K562 (cell line): ENCODE results near the gene HUS1. TPM values are rescaled to one million over a fixed set of nuclear protein-coding genes. Genes with fewer than 3 reads are reported as not detected.

Source experiments
- ATAC-seq: fragments of 200-7000 bp; cut with Tn5 transposase; 3 replicates; pipeline ENCODE4 v1.9.1; 2020; ENCODE audit warnings: moderate library complexity
- BruUV-seq: library from RNA; stranded (reverse); fragments of 400-500 nt; replicated peaks from 2 replicates; lab custom pipeline; 2021; lab: Mats Ljungman, UMichigan
- CTCF ChIA-PET: fragments of 300-600 bp; formaldehyde crosslinking; extraction: SDS; loops from one replicate; lab custom pipeline; 2021; ENCODE audit warnings: low intra/inter-chr PET ratio; lab: Yijun Ruan, JAX
- POLR2A ChIA-PET: fragments of 300-600, 350-650 bp; sonication (Branson Sonifier 250); formaldehyde crosslinking; extraction: SDS; loops from one replicate; lab custom pipeline; 2021; ENCODE audit warnings: antibody characterized with exemption, inconsistent platforms; lab: Yijun Ruan, JAX
- DNase-seq, 4 experiments: peaks; one replicate each; pipeline versions ENCODE4 v3.0.0 to v3.0.0-alpha.2; 2011 to 2018; ENCODE audit warnings: low spot score in 3 of 4, mixed read lengths in 3 of 4; ENCODE audit errors: extremely low read depth in 1 of 4
- FAIRE-seq: peaks from 2 replicates; lab custom pipeline; 2011; peaks lifted over from hg19 to GRCh38; lab: Jason Lieb, UNC
- H2AFZ ChIP-seq: 2 replicates; pipeline ENCODE4 v1.6.0; 2011; ENCODE audit warnings: low read depth, low read length, control low read depth, inconsistent platforms
- H3K27ac ChIP-seq: fragments of 200-600 bp; 3 replicates; pipeline ENCODE4 v1.8.0; 2011; ENCODE audit warnings: low read depth, mild to moderate bottlenecking, control low read depth, inconsistent platforms, low read length, moderate library complexity, mixed read lengths; ENCODE audit errors: extremely low read depth
- H3K27me3 ChIP-seq, 2 experiments: fragments of 300-600 bp in 1 of 2; 2 replicates in 1 of 2; 3 replicates in 1 of 2; pipeline versions ENCODE4 v1.6.0 to v1.8.0; 2011; ENCODE audit warnings: inconsistent platforms in 2 of 2, low read length in 2 of 2, mild to moderate bottlenecking in 1 of 2, mixed read lengths in 1 of 2, moderate library complexity in 1 of 2; ENCODE audit not compliant: control insufficient read depth in 2 of 2, insufficient read depth in 2 of 2
- H3K36me3 ChIP-seq: fragments of 300-600 bp; 3 replicates; pipeline ENCODE4 v1.8.0; 2011; ENCODE audit warnings: mild to moderate bottlenecking, low read length, inconsistent platforms; ENCODE audit not compliant: control insufficient read depth, insufficient read depth
- H3K4me1 ChIP-seq, 2 experiments: fragments of 200-600 bp in 1 of 2; replicated peaks in 1 of 2; 2 replicates in 1 of 2; 3 replicates in 1 of 2; pipeline versions ENCODE4 v1.5.1 to v1.8.0; 2011; ENCODE audit warnings: inconsistent platforms in 2 of 2, low read length in 2 of 2, mild to moderate bottlenecking in 1 of 2, mixed read lengths in 1 of 2, moderate library complexity in 1 of 2; ENCODE audit not compliant: control insufficient read depth in 2 of 2, insufficient read depth in 2 of 2
- H3K4me2 ChIP-seq: 2 replicates; pipeline ENCODE4 v1.6.1; 2011; ENCODE audit warnings: low read length, control low read depth, inconsistent platforms, mixed read lengths; ENCODE audit not compliant: insufficient read depth
- H3K4me3 ChIP-seq: fragments of 200-600 bp; sonication (generic), shearing (Covaris generic); 2 replicates; pipeline ENCODE4 v1.5.1; 2016; ENCODE audit warnings: control low read depth, inconsistent platforms
- H3K79me2 ChIP-seq: fragments of 200-600 bp; 3 replicates; pipeline ENCODE4 v1.8.0; 2011; ENCODE audit warnings: low read length, inconsistent platforms; ENCODE audit not compliant: control insufficient read depth, insufficient read depth
- H3K9ac ChIP-seq, 2 experiments: 2 replicates each; pipeline versions ENCODE4 v1.6.0 to v1.6.1; 2011; ENCODE audit warnings: low read depth in 2 of 2, low read length in 2 of 2, control low read depth in 1 of 2, inconsistent platforms in 1 of 2, mild to moderate bottlenecking in 1 of 2, mixed read lengths in 1 of 2; ENCODE audit not compliant: insufficient read depth in 1 of 2
- H3K9me1 ChIP-seq: one replicate; pipeline ENCODE4 v1.6.0; 2011; ENCODE audit warnings: inconsistent platforms, mild to moderate bottlenecking, low read length, moderate library complexity; ENCODE audit not compliant: control insufficient read depth, insufficient read depth
- H3K9me3 ChIP-seq: replicated peaks from 2 replicates; pipeline ENCODE4 v1.5.1; 2011; ENCODE audit warnings: low read depth, low read length, inconsistent platforms; ENCODE audit not compliant: control insufficient read depth, insufficient read depth
- H4K20me1 ChIP-seq: replicated peaks from 2 replicates; pipeline ENCODE4 v1.6.1; 2011; ENCODE audit warnings: low read length, inconsistent platforms, mixed read lengths; ENCODE audit not compliant: control insufficient read depth, insufficient read depth
- CBFA2T2 ChIP-seq: fragments of 450-650 bp; conservative IDR thresholded peaks from 2 replicates; pipeline ENCODE4 v1.6.1; 2017; ENCODE audit warnings: mild to moderate bottlenecking
- ILK ChIP-seq: fragments of 450-650 bp; IDR thresholded peaks from 2 replicates; pipeline ENCODE4 v1.6.1; 2016; ENCODE audit warnings: missing genetic modification characterization, low read depth, mild to moderate bottlenecking, missing compliant biosample characterization, moderate library complexity, borderline replicate concordance
- KAT2B ChIP-seq: IDR thresholded peaks from one replicate; pipeline ENCODE4 v1.6.1; 2012; ENCODE audit warnings: low read depth, mild to moderate bottlenecking, control low read depth, inconsistent platforms, low read length, moderate library complexity
- NBN ChIP-seq: fragments of 450-650 bp; IDR thresholded peaks from 2 replicates; pipeline ENCODE4 v1.6.1; 2016; ENCODE audit warnings: low read depth, mild to moderate bottlenecking
- SAP30 ChIP-seq: fragments of 200-600 bp; sonication (generic); IDR thresholded peaks from 2 replicates; pipeline ENCODE4 v1.6.1; 2012; ENCODE audit warnings: borderline replicate concordance, low read depth, mild to moderate bottlenecking, moderate library complexity, low read length, control low read depth, inconsistent platforms; ENCODE audit not compliant: insufficient read depth, poor library complexity, severe bottlenecking
- SIRT6 ChIP-seq: IDR thresholded peaks from one replicate; pipeline ENCODE4 v1.6.1; 2012; ENCODE audit warnings: low read depth, mild to moderate bottlenecking, control low read depth, inconsistent platforms, low read length, moderate library complexity
- SRSF9 ChIP-seq: fragments of 200-400 bp; formaldehyde crosslinking; IDR thresholded peaks from 2 replicates; pipeline ENCODE4 v1.6.1; 2017; ENCODE audit warnings: low read depth, low read length, borderline replicate concordance
- ZC3H8 ChIP-seq: fragments of 450-650 bp; IDR thresholded peaks from 2 replicates; pipeline ENCODE4 v1.6.1; 2017
- ZNF583 ChIP-seq: fragments of 250-450 bp; sonication (Bioruptor Pico); IDR thresholded peaks from 2 replicates; pipeline ENCODE4 v1.4.0; 2020
- ZNF830 ChIP-seq: fragments of 250-450 bp; sonication (Bioruptor Pico); IDR thresholded peaks from 2 replicates; pipeline ENCODE4 v1.5.0; 2021; ENCODE audit warnings: mild to moderate bottlenecking
- in situ Hi-C: fragments of 300-500 bp; cut with MboI; formaldehyde crosslinking; loops from 4 replicates; pipeline ENCODE4 v1.15.0; 2018; ENCODE audit warnings: inconsistent platforms, mixed read lengths
- intact Hi-C: fragments of 100-400 bp; cut with micrococcal nuclease; formaldehyde crosslinking; loops from 2 replicates; pipeline ENCODE4 v1.14.2; 2022
- polyA plus RNA-seq, 8 experiments: library from polyadenylated mRNA; depleted of rRNA in 4 of 8; stranded (reverse) in 5 of 8; unstranded in 3 of 8; fragments of >200 nt; fragmentation: Nextera tagmentation in 2 of 8; fragmentation: Illumina TruSeq in 1 of 8; extraction: Ambion mirVana in 2 of 8; extraction: Trizol in 1 of 8; gene quantifications; 2 replicates each; pipeline versions ENCODE4 v1.2.1 to v1.2.3, GENCODE V29; 2011 to 2014; ENCODE audit warnings: inconsistent platforms in 1 of 8, missing spikeins in 1 of 8
- total RNA-seq, 7 experiments: library from RNA; depleted of rRNA in 6 of 7; stranded (reverse); fragments of >200 nt in 6 of 7; fragmentation: Illumina TruSeq in 2 of 7; extraction: Trizol in 2 of 7; gene quantifications; 2 replicates each; pipeline versions ENCODE4 v1.2.1 to v1.2.3, GENCODE V29; 2011 to 2021; ENCODE audit warnings: low replicate concordance in 1 of 7
- TF ChIP-seq, protein P1 (sequence below): IDR thresholded peaks from 2 replicates; pipeline ENCODE4 v1.6.1; 2011; ENCODE audit not compliant: insufficient read length; ENCODE audit errors: extremely low read depth

The HUS1 gene
- total and polyA plus RNA-seq, 9 of the 15 experiments (the other 6 are each of a cell fraction or from before 2014, with no cell fraction given) = 11.5 to 27.0 (median 16.5) TPM

DNA sequence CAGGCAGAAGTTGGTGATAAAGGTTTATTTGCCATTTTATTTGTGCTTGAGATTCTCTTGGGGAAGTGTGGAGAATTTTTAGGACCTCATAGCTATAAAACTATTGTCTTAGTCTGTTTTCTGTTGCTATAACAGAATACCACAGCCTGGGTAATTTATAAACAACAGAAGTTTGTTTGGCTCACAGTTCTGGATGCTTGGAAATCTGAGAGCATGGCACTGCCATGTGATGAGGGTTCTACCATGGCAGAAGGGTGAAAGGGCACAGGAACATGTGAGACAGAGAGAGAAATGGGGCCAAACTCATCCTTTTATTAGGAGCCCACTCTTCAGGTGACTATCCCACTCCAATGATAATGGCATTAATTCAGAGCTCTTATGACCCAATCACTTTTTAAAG is 37.2 kb upstream of the HUS1 start:
- Histone ChIP-seq H3K4me1 (no peaks in the 10 kb centered on the region), H3K9ac (no peak overlapping the region), H2AFZ (no peak overlapping the region), H4K20me1 (no peaks in the 10 kb centered on the region), H3K27ac (no peak overlapping the region), H3K9me3 (no peaks in the 10 kb centered on the region), H3K4me2 (no peak overlapping the region), H3K27me3 (no peaks in the 10 kb centered on the region), H3K4me3 (no peak overlapping the region), H3K79me2 (no peaks in the 10 kb centered on the region), H3K36me3 (no peaks in the 10 kb centered on the region), H3K9me1 (no peaks in the 10 kb centered on the region)
- intact Hi-C loops = no loop called here
- POLR2A ChIA-PET = no interaction called here
- DNase-seq (no peak), FAIRE-seq (no peak), ATAC-seq (no peak)
- CTCF ChIA-PET = no interaction called here
- in situ Hi-C loops = no loop called here
- no peak for TF ChIP-seq KAT2B
- no peak for TF ChIP-seq SAP30
- TF ChIP-seq ILK (tag) = no peak
- TF ChIP-seq ZNF583 (CRISPR knock-in tag) = no peak
- TF ChIP-seq SIRT6 = no peak
- TF ChIP-seq, protein P1, sequence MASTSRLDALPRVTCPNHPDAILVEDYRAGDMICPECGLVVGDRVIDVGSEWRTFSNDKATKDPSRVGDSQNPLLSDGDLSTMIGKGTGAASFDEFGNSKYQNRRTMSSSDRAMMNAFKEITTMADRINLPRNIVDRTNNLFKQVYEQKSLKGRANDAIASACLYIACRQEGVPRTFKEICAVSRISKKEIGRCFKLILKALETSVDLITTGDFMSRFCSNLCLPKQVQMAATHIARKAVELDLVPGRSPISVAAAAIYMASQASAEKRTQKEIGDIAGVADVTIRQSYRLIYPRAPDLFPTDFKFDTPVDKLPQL = no peak
- TF ChIP-seq ZNF830 (CRISPR knock-in tag) = no peak
- no peak for TF ChIP-seq CBFA2T2
- TF ChIP-seq ZC3H8 = no peak
- TF ChIP-seq NBN = no peak
- TF ChIP-seq SRSF9 = no peak
- BruUV-seq = no TSS peak
